MCF 10A (cell line): ENCODE results near the gene PABPC1L. TPM values are rescaled to one million over a fixed set of nuclear protein-coding genes. Genes with fewer than 3 reads are reported as not detected.

Experiments
- BruUV-seq: library from RNA; stranded (reverse); fragments of 400-500 nt; replicated peaks from 2 replicates; lab custom pipeline; 2021; lab: Mats Ljungman, UMichigan
- CTCF ChIA-PET: fragments of 300-600 bp; sonication (Branson Sonifier 250); formaldehyde crosslinking; extraction: SDS; loops from one replicate; lab custom pipeline; 2021; ENCODE audit warnings: antibody characterized with exemption, inconsistent platforms; lab: Yijun Ruan, JAX
- POLR2A ChIA-PET: fragments of 300-600, 350-650 bp; sonication (Branson Sonifier 250); formaldehyde crosslinking; extraction: SDS; loops from one replicate; lab custom pipeline; 2020; ENCODE audit warnings: antibody characterized with exemption, inconsistent platforms; lab: Yijun Ruan, JAX
- DNase-seq: peaks from one replicate; pipeline ENCODE4 v3.0.0-alpha.2; 2018; ENCODE audit not compliant: unreplicated experiment
- H3K27ac Mint-ChIP-seq: one replicate; pipeline ENCODE4 v1.8.0; 2022; ENCODE audit warnings: mild to moderate bottlenecking, low read depth, mixed read lengths; ENCODE audit not compliant: unreplicated experiment
- H3K27me3 Mint-ChIP-seq: one replicate; pipeline ENCODE4 v1.8.0; 2022; ENCODE audit warnings: mixed read lengths; ENCODE audit not compliant: insufficient read depth, unreplicated experiment
- H3K36me3 Mint-ChIP-seq: one replicate; pipeline ENCODE4 v1.8.0; 2022; ENCODE audit warnings: mild to moderate bottlenecking, moderate library complexity, mixed read lengths; ENCODE audit not compliant: insufficient read depth, unreplicated experiment
- H3K4me1 Mint-ChIP-seq: one replicate; pipeline ENCODE4 v1.8.0; 2022; ENCODE audit warnings: mixed read lengths; ENCODE audit not compliant: insufficient read depth, unreplicated experiment
- H3K4me3 Mint-ChIP-seq: one replicate; pipeline ENCODE4 v1.8.0; 2022; ENCODE audit warnings: mild to moderate bottlenecking, moderate library complexity, mixed read lengths; ENCODE audit not compliant: unreplicated experiment
- H3K9me3 Mint-ChIP-seq: one replicate; pipeline ENCODE4 v1.8.0; 2022; ENCODE audit warnings: mixed read lengths; ENCODE audit not compliant: unreplicated experiment
- CTCF ChIP-seq: fragments of 200-600 bp; IDR thresholded peaks from one replicate; pipeline ENCODE4 v1.8.0; 2022; ENCODE audit warnings: antibody characterized with exemption, mild to moderate bottlenecking; ENCODE audit not compliant: unreplicated experiment
- intact Hi-C: fragments of 100-400 bp; cut with micrococcal nuclease; formaldehyde crosslinking; loops from 2 replicates; pipeline ENCODE4 v1.14.1; 2022
- total RNA-seq: library from RNA; stranded (reverse); gene quantifications from 2 replicates; pipeline ENCODE4 v1.2.3, GENCODE V29; 2022

PABPC1L gene
- total RNA-seq, 1 experiment from 2014 or later, result 150 TPM

- peak; percentile 94 for DNase-seq
- CTCF ChIA-PET, result interaction anchor here (0.6 to 3.5 kb wide), 8 partner anchors 18 to 351 kb away, joined by 3 to 15 read pairs (median 3); no protein-coding TSS in a partner anchor
- POLR2A ChIA-PET, result interaction anchor here (0.6 to 4.4 kb wide), 34 partner anchors 7 to 811 kb away, joined by 3 to 33 read pairs (median 3); partner anchors contain the start of genes PABPC1L, STK4 and YWHAB
- H3K27me3 Mint-ChIP-seq, result no peaks in the 10 kb centered on the region
- H3K4me3 Mint-ChIP-seq, result peak within 1 kb of the TSS; percentile 76
- H3K9me3 Mint-ChIP-seq, result no peaks in the 10 kb centered on the region
- H3K4me1 Mint-ChIP-seq, result peaks cover 45% of the 10 kb centered on the region
- BruUV-seq, result no TSS peak
- intact Hi-C loops, result no loop called here
- no peak for TF ChIP-seq CTCF
- H3K36me3 Mint-ChIP-seq, result peaks cover 29% of the 10 kb centered on the region
- peak within 1 kb of the TSS; percentile 43 for H3K27ac Mint-ChIP-seq
Measured at GRCh38 chr20:44960103-44960852, 50.4 kb downstream of the PABPC1L start, which contains the start of gene TOMM34. TOMM34 (minus strand) TSS chr20:44960397; CDS start chr20:44960333, 64 bp downstream.

- no peaks in the 10 kb centered on the region for H3K27me3 Mint-ChIP-seq
- peaks cover 45% of the 10 kb centered on the region for H3K4me1 Mint-ChIP-seq
- no TSS peak for BruUV-seq
- ChIA-PET CTCF (interaction anchor here (1.0 to 3.5 kb wide), 4 partner anchors 19 to 350 kb away, joined by 3 to 15 read pairs (median 5); no protein-coding TSS in a partner anchor), POLR2A (interaction anchor here (0.6 to 4.2 kb wide), 15 partner anchors 10 to 381 kb away, joined by 3 to 33 read pairs (median 5); partner anchors contain the start of gene PABPC1L)
- no peak overlapping the region for H3K27ac Mint-ChIP-seq
- no peak for TF ChIP-seq CTCF
- H3K36me3 Mint-ChIP-seq, result peaks cover 20% of the 10 kb centered on the region
- DNase-seq, result no peak
- intact Hi-C loops, result no loop called here
- no peak overlapping the region for H3K4me3 Mint-ChIP-seq
- no peaks in the 10 kb centered on the region for H3K9me3 Mint-ChIP-seq
Measured at GRCh38 chr20:44961011-44961869, 51.4 kb downstream of the PABPC1L start.

DNA sequence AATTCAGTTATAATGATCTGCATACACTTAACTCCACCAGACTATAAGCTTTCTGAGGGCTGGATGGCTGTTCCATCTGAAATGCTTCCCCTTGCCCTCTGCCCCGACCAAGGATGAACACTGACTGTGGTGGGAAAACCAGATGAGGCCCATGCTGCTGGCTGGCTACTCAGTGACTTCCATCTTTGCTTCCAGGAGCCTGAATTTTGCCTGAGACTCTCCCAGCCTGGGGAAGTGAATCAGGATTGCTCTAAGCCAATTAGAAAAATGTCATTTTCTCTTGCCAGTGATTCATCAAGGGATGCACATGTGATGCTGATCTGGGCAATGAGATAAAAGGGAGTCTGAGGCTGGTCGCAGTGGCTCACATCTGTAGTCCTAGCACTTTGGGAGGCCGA is 52.0 kb downstream of the PABPC1L start:
- DNase-seq, result no peak
- no peaks in the 10 kb centered on the region for H3K9me3 Mint-ChIP-seq
- H3K27me3 Mint-ChIP-seq, result no peaks in the 10 kb centered on the region
- intact Hi-C loops, result no loop called here
- H3K4me1 Mint-ChIP-seq, result peaks cover 49% of the 10 kb centered on the region
- no peak for TF ChIP-seq CTCF
- ChIA-PET POLR2A (interaction anchor here (3.0 to 4.2 kb wide), 2 partner anchors 10 to 53 kb away, joined by 28 to 33 read pairs; partner anchors contain the start of gene PABPC1L), CTCF (interaction anchor here (1.7 kb wide), 1 partner anchor 8 kb away, joined by 3 read pairs; no protein-coding TSS in a partner anchor)
- no TSS peak for BruUV-seq
- H3K27ac Mint-ChIP-seq, result no peak overlapping the region
- H3K4me3 Mint-ChIP-seq, result no peak overlapping the region
- peaks cover 16% of the 10 kb centered on the region for H3K36me3 Mint-ChIP-seq
